Upper lobe of left lung (tissue), 6 donors: ENCODE measurements around the gene DLL1. TPM values are rescaled to one million over a fixed set of nuclear protein-coding genes. Genes with fewer than 3 reads are reported as not detected.

Experiments
- ATAC-seq, 2 donors: fragments of 200-7000 bp; cut with Tn5 transposase; one replicate each; pipeline ENCODE4 v1.9.1; 2022; ENCODE audit warnings: mild to moderate bottlenecking in 2 of 2, moderate library complexity in 2 of 2; ENCODE audit not compliant: low FRiP score in 2 of 2
- DNase-seq, 2 donors: peaks; one replicate each; pipeline ENCODE4 v3.0.0-alpha.2; 2019 to 2020
- H3K27ac ChIP-seq, 4 donors: fragments of 200-600 bp; sonication (generic); one replicate each; pipeline ENCODE4 v1.5.1; 2016 to 2019
- H3K27me3 ChIP-seq, 4 donors: fragments of 200-600 bp; sonication (generic); one replicate each; pipeline ENCODE4 v1.5.1; 2017 to 2019
- H3K36me3 ChIP-seq, 4 donors: fragments of 200-600 bp; sonication (generic); one replicate each; pipeline ENCODE4 v1.5.1; 2016 to 2019
- H3K4me1 ChIP-seq, 4 donors: fragments of 200-600 bp; sonication (generic); one replicate each; pipeline ENCODE4 v1.5.1; 2018 to 2019
- H3K4me3 ChIP-seq, 4 donors: fragments of 200-600 bp; sonication (generic); one replicate each; pipeline ENCODE4 v1.5.1; 2017 to 2019; ENCODE audit warnings: mild to moderate bottlenecking in 2 of 4, moderate library complexity in 1 of 4
- H3K9me3 ChIP-seq, 4 donors: fragments of 200-600 bp; sonication (generic); one replicate each; pipeline ENCODE4 v1.5.1; 2018 to 2019
- CTCF ChIP-seq, 6 experiments: fragments of 450-650 bp in 4 of 6; fragments of 200-600 bp in 2 of 6; sonication (generic) in 2 of 6; IDR thresholded peaks; one replicate each; pipeline ENCODE4 v1.5.1; 2016 to 2019; ENCODE audit warnings: antibody characterized with exemption in 6 of 6
- EP300 ChIP-seq, 4 donors: sonication (generic); formaldehyde crosslinking; IDR thresholded peaks; one replicate each; pipeline ENCODE4 v1.5.1; 2017; ENCODE audit warnings: antibody characterized with exemption in 4 of 4, control low read depth in 2 of 4
- POLR2A ChIP-seq, 4 donors: fragments of 450-650 bp; IDR thresholded peaks; one replicate each; pipeline ENCODE4 v1.5.1; 2016 to 2017; ENCODE audit warnings: antibody characterized with exemption in 4 of 4, mild to moderate bottlenecking in 2 of 4
- POLR2AphosphoS5 ChIP-seq, 2 donors: sonication (generic); formaldehyde crosslinking; IDR thresholded peaks; one replicate each; pipeline ENCODE4 v1.5.1; 2017; ENCODE audit warnings: antibody characterized with exemption in 2 of 2
- WGBS, 2 donors: methylation state at CpG; one replicate each; pipeline ENCODE4 v1.1.5; 2017 to 2018; 5-methylcytosine and 5-hydroxymethylcytosine counted together
- total RNA-seq, 6 donors: library from RNA; depleted of rRNA in 4 of 6; stranded (reverse); fragments of >200 nt in 4 of 6; gene quantifications; one replicate each; pipeline versions ENCODE4 v1.1.0 to v1.2.1, GENCODE V29; 2016 to 2021
- donor health status: DM: no; HTN: no; CAD: no; lungs with moderate emphysema.
- donor health status: DM: no; HTN: yes; CAD: no; lungs with severe emphysema.

DLL1 gene
- total RNA-seq, 6 donors from 2014 or later = 3.8 to 20.1 (median 10.2) TPM

- peaks cover 0 to 5% (median 0%) of the 10 kb centered on the region in 4 donors for H3K36me3 ChIP-seq
- peaks cover 0 to 36% (median 24%) of the 10 kb centered on the region in 4 donors for H3K27me3 ChIP-seq
- H3K4me3 ChIP-seq = peak overlapping the region; percentile 62 to 88 (median 64)
- ATAC-seq (peak in 1 of 2 donors; percentile 7), DNase-seq (peak in 1 of 2 donors; percentile 89)
- H3K9me3 ChIP-seq = no peaks in the 10 kb centered on the region
- peaks cover 42 to 84% (median 66%) of the 10 kb centered on the region in 4 donors for H3K4me1 ChIP-seq
- TF ChIP-seq POLR2A (IDR thresholded peaks at IDR 0.05) = no peak
- no peak for TF ChIP-seq EP300 (IDR thresholded peaks at IDR 0.05)
- TF ChIP-seq CTCF (IDR thresholded peaks at IDR 0.05) = no peak
- TF ChIP-seq POLR2AphosphoS5 (IDR thresholded peaks at IDR 0.05) = no peak
- 1% methylated on average over 27 of the region's 41 CpGs; no CpG with 5 or more reads in 1 of the 2 donors for WGBS, 2 donors
- H3K27ac ChIP-seq = peak overlapping the region; percentile 60 to 90 (median 84)
Observed at GRCh38 chr6:170289951-170290295, 955 bp downstream of the DLL1 start.

GRCh38 chr6:170289180-170289931, 1.5 kb downstream of the DLL1 start:
- peaks cover 0 to 11% (median 2%) of the 10 kb centered on the region in 4 donors for H3K36me3 ChIP-seq
- DNase-seq (peak in 1 of 2 donors; percentile 88), ATAC-seq (no peak)
- H3K27me3 ChIP-seq = peaks cover 0 to 32% (median 22%) of the 10 kb centered on the region in 4 donors
- H3K4me1 ChIP-seq = peaks cover 41 to 83% (median 64%) of the 10 kb centered on the region in 4 donors
- TF ChIP-seq EP300 (IDR thresholded peaks at IDR 0.05) = no peak
- TF ChIP-seq POLR2A (IDR thresholded peaks at IDR 0.05) = peak in 1 of 4 donors; percentile 4
- TF ChIP-seq CTCF (IDR thresholded peaks at IDR 0.05) = peak in 1 of 6 experiments; percentile 8
- no peaks in the 10 kb centered on the region for H3K9me3 ChIP-seq
- H3K4me3 ChIP-seq = peak overlapping the region; percentile 62 to 88 (median 64)
- WGBS, 2 donors = 2 to 17% methylated on average over 1 to 77 of the region's 85 CpGs
- peak overlapping the region; percentile 60 to 90 (median 84) for H3K27ac ChIP-seq

- WGBS, 2 donors = 8 to 28% methylated on average over 16 of the region's 16 CpGs
- Histone ChIP-seq H3K27ac (peak overlapping the region in 2 of 4 donors; percentile 85 to 90), H3K36me3 (peaks cover 0 to 16% (median 2%) of the 10 kb centered on the region in 4 donors), H3K9me3 (no peaks in the 10 kb centered on the region), H3K4me3 (peak overlapping the region; percentile 62 to 88 (median 64)), H3K4me1 (peaks cover 41 to 83% (median 64%) of the 10 kb centered on the region in 4 donors), H3K27me3 (peaks cover 0 to 29% (median 22%) of the 10 kb centered on the region in 4 donors)
- no peak for DNase-seq
- TF ChIP-seq CTCF (IDR thresholded peaks at IDR 0.05) (no peak), POLR2A (IDR thresholded peaks at IDR 0.05) (no peak), EP300 (IDR thresholded peaks at IDR 0.05) (no peak), POLR2AphosphoS5 (IDR thresholded peaks at IDR 0.05) (no peak)
- no peak for ATAC-seq
Observed at GRCh38 chr6:170288852-170289179, 2.1 kb downstream of the DLL1 start.

GRCh38 chr6:170288091-170288631, 2.7 kb downstream of the DLL1 start:
- WGBS, 2 donors = 71 to 82% methylated on average over 32 to 33 of the region's 33 CpGs
- Histone ChIP-seq H3K36me3 (peaks cover 0 to 23% (median 5%) of the 10 kb centered on the region in 4 donors), H3K27me3 (peaks cover 0 to 29% (median 22%) of the 10 kb centered on the region in 4 donors), H3K4me3 (peak overlapping the region in 1 of 4 donors; percentile 88), H3K4me1 (peaks cover 40 to 78% (median 62%) of the 10 kb centered on the region in 4 donors), H3K9me3 (no peaks in the 10 kb centered on the region), H3K27ac (peak overlapping the region in 3 of 4 donors; percentile 58 to 90 (median 85))
- ATAC-seq (no peak), DNase-seq (no peak)
- no peak for TF ChIP-seq POLR2A (IDR thresholded peaks at IDR 0.05)
- no peak for TF ChIP-seq CTCF (IDR thresholded peaks at IDR 0.05)
- TF ChIP-seq EP300 (IDR thresholded peaks at IDR 0.05) = no peak
- no peak for TF ChIP-seq POLR2AphosphoS5 (IDR thresholded peaks at IDR 0.05)
